Gastroesophageal sphincter (tissue), 3 donors: ENCODE results near the gene IL19.

Source experiments
- EP300 ChIP-seq: sonication (generic); formaldehyde crosslinking; IDR thresholded peaks from one replicate; pipeline ENCODE4 v1.6.1; 2017; ENCODE audit warnings: antibody characterized with exemption, mild to moderate bottlenecking
- POLR2A ChIP-seq, 2 donors: fragments of 450-650 bp; IDR thresholded peaks; one replicate each; pipeline ENCODE4 v1.6.1; 2017; ENCODE audit warnings: antibody characterized with exemption in 2 of 2, mild to moderate bottlenecking in 2 of 2, moderate library complexity in 1 of 2
- POLR2AphosphoS5 ChIP-seq: sonication (generic); formaldehyde crosslinking; IDR thresholded peaks from one replicate; pipeline ENCODE4 v1.6.1; 2017; ENCODE audit warnings: antibody characterized with exemption
- TF ChIP-seq, protein P1 (sequence below), 4 experiments: fragments of 200-600 bp in 2 of 4; fragments of 450-650 bp in 2 of 4; sonication (generic) in 1 of 4; IDR thresholded peaks; one replicate each; pipeline ENCODE4 v1.5.1; 2017 to 2019; ENCODE audit warnings: antibody characterized with exemption in 4 of 4, mild to moderate bottlenecking in 2 of 4, moderate library complexity in 2 of 4

DNA sequence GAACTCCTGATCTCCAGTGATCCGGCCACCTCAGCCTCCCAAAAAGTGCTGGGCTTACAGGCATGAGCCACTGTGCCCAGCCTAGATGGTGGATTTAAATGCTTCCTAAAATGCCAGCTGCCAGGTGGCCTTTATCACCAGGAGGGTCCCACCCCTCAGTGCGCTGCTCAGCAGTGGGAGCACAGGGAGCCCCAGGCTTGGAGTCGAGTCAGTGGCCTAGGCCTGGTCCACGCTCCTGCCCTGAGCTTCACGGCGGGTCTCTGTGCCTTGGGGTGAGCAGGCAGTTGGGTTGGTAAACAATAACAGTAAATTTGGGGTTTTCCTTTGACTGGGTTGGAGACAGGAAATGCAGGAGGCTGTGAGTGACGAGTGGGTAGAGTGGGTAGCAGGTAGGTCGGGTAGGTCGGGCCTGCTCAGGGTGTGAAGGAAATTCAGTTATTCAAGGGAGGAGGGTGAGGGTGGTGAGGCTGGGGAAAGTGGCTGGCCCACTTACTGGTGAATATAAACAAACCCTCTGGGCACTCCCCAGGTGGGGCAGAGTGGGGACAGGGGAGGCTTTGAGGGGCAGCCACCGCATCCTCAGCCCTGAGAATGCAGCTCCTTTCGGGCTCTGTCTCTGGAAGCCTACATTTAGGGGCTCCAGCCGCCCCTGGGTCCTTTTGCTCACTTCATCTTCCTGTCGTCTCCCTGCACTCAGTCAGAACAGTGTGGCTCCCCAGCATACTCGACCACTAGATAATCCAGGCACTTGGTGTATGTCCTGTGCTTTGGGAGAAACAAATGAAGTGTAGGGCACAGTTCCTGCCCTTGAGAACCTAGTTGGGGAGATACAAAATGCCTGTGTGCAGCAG, 33.5 kb upstream of the IL19 start:
- TF ChIP-seq, protein P1, sequence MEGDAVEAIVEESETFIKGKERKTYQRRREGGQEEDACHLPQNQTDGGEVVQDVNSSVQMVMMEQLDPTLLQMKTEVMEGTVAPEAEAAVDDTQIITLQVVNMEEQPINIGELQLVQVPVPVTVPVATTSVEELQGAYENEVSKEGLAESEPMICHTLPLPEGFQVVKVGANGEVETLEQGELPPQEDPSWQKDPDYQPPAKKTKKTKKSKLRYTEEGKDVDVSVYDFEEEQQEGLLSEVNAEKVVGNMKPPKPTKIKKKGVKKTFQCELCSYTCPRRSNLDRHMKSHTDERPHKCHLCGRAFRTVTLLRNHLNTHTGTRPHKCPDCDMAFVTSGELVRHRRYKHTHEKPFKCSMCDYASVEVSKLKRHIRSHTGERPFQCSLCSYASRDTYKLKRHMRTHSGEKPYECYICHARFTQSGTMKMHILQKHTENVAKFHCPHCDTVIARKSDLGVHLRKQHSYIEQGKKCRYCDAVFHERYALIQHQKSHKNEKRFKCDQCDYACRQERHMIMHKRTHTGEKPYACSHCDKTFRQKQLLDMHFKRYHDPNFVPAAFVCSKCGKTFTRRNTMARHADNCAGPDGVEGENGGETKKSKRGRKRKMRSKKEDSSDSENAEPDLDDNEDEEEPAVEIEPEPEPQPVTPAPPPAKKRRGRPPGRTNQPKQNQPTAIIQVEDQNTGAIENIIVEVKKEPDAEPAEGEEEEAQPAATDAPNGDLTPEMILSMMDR (IDR thresholded peaks at IDR 0.05): no peak
- TF ChIP-seq POLR2AphosphoS5 (no peak), POLR2A (IDR thresholded peaks at IDR 0.05) (no peak), EP300 (no peak)
